Activated T-cell treated with anti-CD3 and anti-CD28 coated beads, Interleukin-2, amount 50 U/mL, for 4 hours (primary cell): ENCODE data around the gene PGK1. TPM values are rescaled to one million over a fixed set of nuclear protein-coding genes. Genes with fewer than 3 reads are reported as not detected.

Source experiments
- total RNA-seq, 3 donors: library from RNA; stranded (reverse); gene quantifications; one replicate each; pipeline ENCODE4 v1.2.1, GENCODE V29; 2021

The PGK1 gene
- total RNA-seq, 3 donors from 2014 or later, result 621 to 728 (median 711) TPM

Other genes with a start within 250 kb of the PGK1 start
- 10 to 100 TPM; 36.4 to 38.9 (median 37.5) TPM for gene MAGT1, start 208.8 kb upstream of the PGK1 start, total RNA-seq
- gene COX7B, start 204.8 kb upstream of the PGK1 start, total RNA-seq, result 100 to 1,000 TPM; 285 to 300 (median 286) TPM
- gene ATP7A, start 193.6 kb upstream of the PGK1 start, total RNA-seq, result 1 to 10 TPM; 4.8 to 5.9 (median 5.3) TPM
- under 1 TPM in 1 of 3 donors, not detected in 2; 0.37 TPM for gene PGAM4, start 134.6 kb upstream of the PGK1 start, total RNA-seq
- 10 to 100 TPM; 19.7 to 22.5 (median 20.8) TPM for gene TAF9B, start 35.4 kb downstream of the PGK1 start, total RNA-seq
- gene CYSLTR1, start 223.4 kb downstream of the PGK1 start, total RNA-seq, result 1 to 10 TPM; 1.4 to 2.3 (median 1.8) TPM